A172 (cell line): ENCODE data around the gene BCL2L11. TPM values are rescaled to one million over a fixed set of nuclear protein-coding genes. Genes with fewer than 3 reads are reported as not detected.

Source experiments
- DNase-seq: peaks from one replicate; pipeline ENCODE4 v3.0.0-alpha.2; 2015; ENCODE audit warnings: low spot score
- total RNA-seq: library from RNA; depleted of rRNA; stranded (reverse); fragments of >200 nt; shearing (Covaris generic); gene quantifications from 2 replicates; pipeline ENCODE4 v1.2.3, GENCODE V29; 2014

Gene BCL2L11
- total RNA-seq, 1 experiment from 2014 or later: 9.3 TPM

GRCh38 chr2:111143107-111143842 is 22.6 kb downstream of the BCL2L11 start:
- DNase-seq: no peak

- no peak for DNase-seq
These were observed 23.1 kb downstream of the BCL2L11 start for GRCh38 chr2:111143843-111144198.

- no peak for DNase-seq
These were observed 24.5 kb downstream of the BCL2L11 start for GRCh38 chr2:111145103-111145760.

GRCh38 chr2:111145951-111146350 is 25.2 kb downstream of the BCL2L11 start:
- no peak for DNase-seq

DNA sequence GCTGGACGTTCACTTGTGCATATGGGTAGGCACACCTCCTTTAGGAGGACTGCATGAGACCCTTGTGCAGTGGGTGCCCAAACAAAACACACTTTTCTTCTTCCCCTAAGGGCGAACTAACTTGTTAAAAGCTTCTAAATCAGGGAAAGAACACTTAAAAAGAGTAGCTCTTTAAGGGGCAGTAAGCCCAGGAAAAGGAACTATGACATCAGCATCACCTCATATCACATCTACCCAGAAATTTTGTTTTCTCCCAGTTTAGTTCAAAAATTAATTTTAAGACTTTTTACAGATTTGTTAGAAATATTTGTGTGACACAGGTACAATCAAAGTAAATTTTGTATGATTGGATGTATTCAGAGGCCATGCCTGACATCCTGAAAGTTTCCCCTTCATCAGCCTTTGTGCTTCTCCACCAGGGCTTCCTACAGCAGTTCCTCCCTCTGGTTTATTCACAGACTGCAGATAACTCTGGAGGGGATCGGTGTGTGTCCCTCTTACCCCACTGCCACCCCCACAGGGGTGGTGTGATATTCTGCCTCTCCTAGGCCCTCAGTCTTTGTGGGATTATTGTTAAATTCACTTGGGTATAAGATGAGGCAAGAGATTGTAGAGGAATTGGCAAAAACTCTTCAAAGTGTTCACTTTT is 27.6 kb downstream of the BCL2L11 start:
- no peak for DNase-seq

- DNase-seq: no peak
These were observed 28.2 kb downstream of the BCL2L11 start for GRCh38 chr2:111148925-111149324.

GRCh38 chr2:111149882-111150455 is 29.3 kb downstream of the BCL2L11 start:
- no peak for DNase-seq

GRCh38 chr2:111154758-111155157 is 34.0 kb downstream of the BCL2L11 start:
- DNase-seq: no peak

DNA sequence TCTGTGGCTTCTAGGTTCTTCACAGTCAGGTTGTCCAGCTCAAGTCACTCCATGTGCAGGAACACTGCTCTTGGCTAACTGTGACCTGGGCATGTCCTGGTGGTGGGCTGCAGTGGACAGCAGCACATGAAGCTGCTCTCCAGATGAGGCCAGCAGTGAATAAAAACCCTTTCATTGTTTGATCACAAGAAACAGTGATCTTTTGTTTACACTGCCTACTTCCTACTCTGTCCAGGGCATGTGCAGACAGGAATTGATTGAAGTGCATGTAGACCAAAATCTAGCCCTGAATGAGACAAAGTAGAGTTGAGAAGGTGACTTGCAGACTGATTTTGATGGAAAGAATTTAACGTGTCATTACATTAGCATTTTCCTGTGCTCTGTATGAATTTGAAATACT is 34.9 kb downstream of the BCL2L11 start:
- DNase-seq: no peak

DNA sequence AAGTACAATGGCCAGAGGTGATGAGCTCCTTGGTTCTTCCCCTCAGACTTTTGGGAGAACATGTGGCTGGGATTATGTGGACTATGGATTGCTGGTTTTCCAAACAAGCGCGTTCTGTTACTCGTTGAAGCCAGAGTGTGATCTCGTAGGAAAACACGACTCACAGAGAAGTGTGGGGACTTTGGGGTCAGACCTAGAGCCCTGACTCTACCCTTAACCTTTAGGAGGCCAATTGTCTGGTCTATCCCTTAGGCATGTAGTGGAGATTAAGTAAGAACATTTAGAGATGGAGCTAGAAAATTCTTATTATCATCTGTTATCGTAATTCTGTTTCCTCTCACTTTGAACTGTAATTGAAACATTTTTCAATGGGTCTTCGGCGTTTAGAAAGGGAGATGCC is 35.8 kb downstream of the BCL2L11 start:
- no peak for DNase-seq

DNA sequence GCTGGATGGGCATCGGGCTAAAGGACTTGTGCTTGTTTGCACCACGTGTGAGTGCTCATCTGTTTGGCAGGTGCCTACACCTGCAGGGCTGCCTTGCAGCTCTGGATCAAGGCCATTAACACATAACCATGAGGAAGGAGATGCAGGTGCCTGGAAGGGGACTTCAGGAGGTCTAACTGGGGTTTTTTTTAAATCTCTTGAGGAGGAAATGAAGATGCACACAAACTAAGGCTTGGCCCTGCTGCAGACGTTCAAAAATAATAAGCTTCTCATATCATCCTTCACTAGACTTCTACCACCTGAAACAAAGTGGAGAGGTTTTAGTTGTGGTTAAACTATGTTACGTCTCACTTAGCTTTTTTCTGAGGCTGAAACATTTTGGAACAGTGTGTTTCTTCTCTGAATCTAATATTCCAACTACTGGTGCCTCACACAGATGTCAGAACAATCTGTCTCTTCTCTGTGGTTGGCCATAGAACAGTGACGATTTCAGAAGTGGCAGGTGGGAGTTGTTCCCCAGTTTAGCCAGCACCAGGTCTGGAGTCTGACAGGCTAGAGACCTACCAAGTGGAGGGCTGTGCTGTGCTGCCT is 36.5 kb downstream of the BCL2L11 start:
- no peak for DNase-seq

DNA sequence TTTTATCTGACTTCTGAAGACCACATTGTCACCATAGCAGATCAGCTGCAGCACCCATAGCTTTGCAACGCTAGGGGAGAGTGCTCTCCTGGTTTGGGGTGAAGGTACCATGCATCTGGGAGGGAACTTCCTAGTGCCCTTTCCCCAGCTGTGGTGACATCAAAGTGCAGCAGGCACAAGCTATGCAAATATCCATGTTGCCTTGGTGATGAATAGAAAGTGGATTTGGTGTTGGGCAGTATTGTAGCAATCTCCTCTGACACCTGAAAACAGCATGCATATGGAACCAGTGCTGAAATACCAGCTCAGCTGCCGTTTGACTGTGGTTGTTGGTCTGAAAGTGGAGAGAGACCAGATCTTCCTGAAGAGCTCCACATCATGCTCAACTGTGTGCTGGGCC is 37.1 kb downstream of the BCL2L11 start:
- no peak for DNase-seq

GRCh38 chr2:111159641-111160040 is 38.9 kb downstream of the BCL2L11 start:
- DNase-seq: no peak

DNA sequence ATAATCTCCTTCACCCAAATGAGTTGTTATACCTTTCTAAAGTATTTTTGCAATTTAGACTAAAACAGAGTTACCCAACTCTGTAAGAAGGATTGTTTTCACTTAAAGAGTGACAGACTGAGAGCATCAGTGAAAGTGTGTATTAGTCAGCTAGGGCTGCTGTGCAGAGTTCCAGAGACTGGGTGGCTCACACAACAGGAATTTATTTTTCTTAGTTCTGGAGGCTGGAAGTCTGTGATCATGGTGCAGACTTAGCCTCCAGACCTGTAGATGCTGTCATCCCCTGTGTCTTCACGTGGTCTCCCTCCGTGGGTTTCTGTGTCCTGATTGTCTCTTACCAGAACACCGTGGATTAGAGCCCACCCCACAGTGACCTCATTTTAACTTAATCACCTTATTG is 40.0 kb downstream of the BCL2L11 start:
- peak; percentile 71 for DNase-seq

DNA sequence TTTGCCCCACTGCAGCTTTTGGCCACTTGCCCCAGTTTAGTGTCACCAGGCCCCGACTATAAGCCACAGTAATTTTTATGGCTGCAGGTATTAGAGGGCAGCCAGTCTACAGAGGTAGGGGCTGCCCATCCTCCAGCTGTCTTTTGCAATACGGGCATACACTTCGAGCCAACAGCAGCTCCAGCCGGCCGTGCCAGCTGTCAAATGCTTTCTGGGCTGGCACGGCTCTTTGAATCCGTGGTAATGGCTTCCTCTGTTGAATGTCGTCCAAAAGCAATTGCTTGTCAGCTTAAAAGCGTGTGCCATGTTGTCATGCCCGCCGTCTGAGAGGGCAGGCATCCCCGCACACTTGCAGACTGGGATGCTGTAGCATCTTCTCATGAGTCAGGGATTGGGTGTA is 41.3 kb downstream of the BCL2L11 start:
- no peak for DNase-seq

DNA sequence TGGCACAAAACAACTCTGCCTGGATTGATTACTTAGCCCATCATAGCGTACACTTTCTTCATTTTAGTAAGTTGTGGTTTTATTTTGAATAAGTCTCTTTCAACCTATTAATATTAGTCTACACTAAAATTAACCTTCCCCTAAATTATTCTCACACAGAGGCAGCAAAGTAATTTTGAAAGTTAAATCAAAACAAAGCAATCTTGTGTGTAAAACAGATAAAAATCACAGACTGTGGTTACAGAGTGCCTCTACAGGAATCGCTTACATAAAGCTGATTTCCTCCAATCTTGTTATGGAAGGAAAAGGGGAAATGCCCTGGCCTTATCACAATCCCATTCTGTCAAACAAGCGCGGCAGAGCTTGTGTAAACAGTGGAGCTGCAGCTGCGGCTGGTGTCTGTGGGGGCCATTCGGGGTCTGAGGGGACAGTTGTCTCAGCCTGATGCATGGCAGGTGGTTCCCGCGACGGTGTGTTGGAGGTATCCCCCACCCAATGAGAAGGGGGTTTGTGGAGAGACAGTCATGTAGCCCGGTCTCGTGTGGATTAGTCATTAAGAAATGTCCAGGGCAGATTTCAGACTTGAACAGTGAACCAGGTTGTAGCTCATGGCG is 42.1 kb downstream of the BCL2L11 start:
- DNase-seq: no peak

- no peak for DNase-seq
These were observed 43.4 kb downstream of the BCL2L11 start for GRCh38 chr2:111164078-111164477.

DNA sequence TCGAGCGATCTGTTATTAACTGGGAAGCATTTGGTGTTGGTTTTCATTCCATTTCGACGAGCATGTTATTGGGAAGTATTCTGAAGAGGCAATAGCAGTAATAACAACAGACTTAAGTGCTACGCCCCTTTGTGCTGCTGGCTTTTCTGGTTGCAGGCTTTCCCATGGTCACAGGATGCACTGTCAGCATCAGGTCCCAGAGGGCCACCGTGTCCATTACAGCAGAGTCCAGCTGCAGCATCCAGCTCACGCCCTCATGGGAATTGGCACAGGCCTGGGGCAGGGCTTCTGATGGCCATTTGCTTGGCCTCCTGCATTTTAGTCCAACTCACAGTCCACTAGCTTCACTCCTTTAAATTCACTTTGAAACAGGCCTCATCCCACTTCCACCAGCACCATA is 44.4 kb downstream of the BCL2L11 start:
- no peak for DNase-seq

- DNase-seq: no peak
These were observed 45.4 kb downstream of the BCL2L11 start for GRCh38 chr2:111166115-111166514.

DNA sequence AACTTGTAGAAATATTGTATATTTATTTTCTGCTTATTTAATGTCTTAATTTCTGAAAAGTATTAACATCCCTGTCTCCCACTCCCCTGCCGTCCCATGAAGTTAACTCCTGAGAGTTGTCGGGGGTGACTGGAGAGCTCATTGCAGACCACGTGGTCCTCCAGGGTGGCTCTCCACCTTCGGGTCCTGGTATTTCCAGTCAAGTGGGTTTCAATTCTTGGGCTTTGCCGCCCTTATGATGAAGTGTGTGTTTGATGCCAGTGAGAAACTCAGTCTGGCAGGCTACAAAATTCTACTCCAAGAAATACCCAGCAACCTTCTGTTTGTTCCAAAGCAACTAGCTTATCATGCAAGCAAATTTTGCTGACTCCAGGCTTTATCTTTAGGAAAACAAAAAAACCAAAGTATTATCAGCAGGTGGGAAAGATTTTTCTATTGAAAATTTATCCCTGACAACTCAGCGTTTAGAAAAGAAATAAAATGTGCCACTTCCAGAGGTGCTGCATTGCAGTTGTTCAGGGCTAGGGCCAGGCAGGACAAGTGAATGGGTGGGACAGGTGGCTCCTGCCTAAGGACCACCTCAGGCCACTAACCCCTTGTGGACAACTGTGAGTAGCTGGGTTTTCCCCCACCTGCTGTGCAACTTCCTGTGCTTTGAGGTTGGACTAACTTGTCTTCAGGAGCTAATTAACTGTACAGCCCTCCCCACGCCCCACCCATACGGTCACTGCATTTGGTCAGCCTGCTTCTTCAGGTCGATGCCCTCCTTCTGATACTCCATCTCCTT is 46.6 kb downstream of the BCL2L11 start:
- peak; percentile 77 for DNase-seq

GRCh38 chr2:111167863-111168162 is 47.1 kb downstream of the BCL2L11 start:
- DNase-seq: no peak
